OCI-LY1 (cell line): ENCODE data around the gene RNF168.
"Not testable (repeated sequence)": the region's sequence is repeated elsewhere in the genome, so short reads cannot be mapped to it uniquely, and the experiment has no call there.

Source experiments
- H2AFZ ChIP-seq: fragments of 200-600 bp; sonication (generic), shearing (Covaris generic); 2 replicates; pipeline ENCODE4 v1.6.0; 2014; ENCODE audit warnings: antibody characterized with exemption, mild to moderate bottlenecking, low read length
- H3F3A ChIP-seq: fragments of 200-600 bp; sonication (generic), shearing (Covaris generic); 2 replicates; pipeline ENCODE4 v1.6.0; 2014; ENCODE audit warnings: mild to moderate bottlenecking, antibody characterized with exemption, low read length, moderate library complexity; ENCODE audit not compliant: insufficient read depth
- H3K27ac ChIP-seq: fragments of 200-600 bp; sonication (generic); 2 replicates; pipeline ENCODE4 v1.5.1; 2014; ENCODE audit warnings: low read length, mixed run types, mild to moderate bottlenecking, low read depth; ENCODE audit not compliant: poor library complexity, severe bottlenecking
- H3K27me3 ChIP-seq: fragments of 200-600 bp; sonication (generic); 2 replicates; pipeline ENCODE4 v1.6.0; 2014; ENCODE audit warnings: antibody characterized with exemption, mild to moderate bottlenecking, low read length, moderate library complexity; ENCODE audit not compliant: insufficient read depth
- H3K36me3 ChIP-seq: fragments of 200-600 bp; sonication (generic); 2 replicates; pipeline ENCODE4 v1.6.1; 2014; ENCODE audit warnings: mild to moderate bottlenecking, antibody characterized with exemption, low read length, moderate library complexity, mixed read lengths; ENCODE audit not compliant: insufficient read depth
- H3K4me1 ChIP-seq: fragments of 200-600 bp; sonication (generic); 2 replicates; pipeline ENCODE4 v1.5.1; 2014; ENCODE audit warnings: mild to moderate bottlenecking, low read length, moderate library complexity; ENCODE audit not compliant: insufficient read depth, severe bottlenecking
- H3K4me2 ChIP-seq: fragments of 200-600 bp; sonication (generic), shearing (Covaris generic); 2 replicates; pipeline ENCODE4 v1.6.1; 2014; ENCODE audit warnings: low read length
- H3K4me3 ChIP-seq: fragments of 200-600 bp; sonication (generic); 2 replicates; pipeline ENCODE4 v1.5.1; 2014; ENCODE audit warnings: low read length, low read depth, mild to moderate bottlenecking, mixed read lengths; ENCODE audit not compliant: poor library complexity, severe bottlenecking
- H3K79me2 ChIP-seq: fragments of 200-600 bp; shearing (Covaris generic); 2 replicates; pipeline ENCODE4 v1.6.1; 2016; ENCODE audit warnings: mixed run types, low read length, mixed read lengths; ENCODE audit not compliant: insufficient read depth
- H3K9ac ChIP-seq: fragments of 200-600 bp; sonication (generic), shearing (Covaris generic); 2 replicates; pipeline ENCODE4 v1.6.1; 2014; ENCODE audit warnings: mild to moderate bottlenecking, low read length, mixed read lengths
- H3K9me2 ChIP-seq: fragments of 200-600 bp; sonication (generic), shearing (Covaris generic); 2 replicates; pipeline ENCODE4 v1.6.1; 2014; ENCODE audit warnings: low read depth, mild to moderate bottlenecking, low read length, mixed read lengths
- H3K9me3 ChIP-seq: fragments of 200-600 bp; shearing (Covaris generic); 2 replicates; pipeline ENCODE4 v1.6.1; 2014; ENCODE audit warnings: low read length, mixed read lengths
- H4K20me1 ChIP-seq: fragments of 200-600 bp; sonication (generic), shearing (Covaris generic); 2 replicates; pipeline ENCODE4 v1.6.0; 2016; ENCODE audit warnings: mild to moderate bottlenecking, low read length; ENCODE audit not compliant: insufficient read depth
- CTCF ChIP-seq: fragments of 200-600 bp; sonication (generic), shearing (Covaris generic); IDR thresholded peaks from 2 replicates; pipeline ENCODE4 v1.5.1; 2017; ENCODE audit warnings: mild to moderate bottlenecking, antibody characterized with exemption, low read length, moderate library complexity, mixed read lengths
- EZH2 ChIP-seq: fragments of 200-600 bp; sonication (generic), shearing (Covaris generic); IDR thresholded peaks from 2 replicates; pipeline ENCODE4 v1.8.0; 2017; ENCODE audit warnings: borderline replicate concordance, mixed run types, mild to moderate bottlenecking, antibody characterized with exemption, low read length, moderate library complexity, mixed read lengths

The RNF168 gene

GRCh38 chr3:196428041-196428440, 75.5 kb downstream of the RNF168 start:
- Histone ChIP-seq H3K9ac (no peak overlapping the region), H3K27me3 (no peaks in the 10 kb centered on the region), H3K9me2 (no peaks in the 10 kb centered on the region), H3K4me2 (no peak overlapping the region), H2AFZ (no peak overlapping the region), H3F3A (no peaks in the 10 kb centered on the region), H3K27ac (no peak overlapping the region), H3K4me3 (no peak overlapping the region), H3K9me3 (no peaks in the 10 kb centered on the region), H4K20me1 (no peaks in the 10 kb centered on the region), H3K4me1 (peaks cover 25% of the 10 kb centered on the region), H3K36me3 (peaks cover 22% of the 10 kb centered on the region; the same call in 1 of the 2 replicates), H3K79me2 (peaks cover 87% of the 10 kb centered on the region)
- TF ChIP-seq CTCF (no peak), EZH2 (no peak)

DNA sequence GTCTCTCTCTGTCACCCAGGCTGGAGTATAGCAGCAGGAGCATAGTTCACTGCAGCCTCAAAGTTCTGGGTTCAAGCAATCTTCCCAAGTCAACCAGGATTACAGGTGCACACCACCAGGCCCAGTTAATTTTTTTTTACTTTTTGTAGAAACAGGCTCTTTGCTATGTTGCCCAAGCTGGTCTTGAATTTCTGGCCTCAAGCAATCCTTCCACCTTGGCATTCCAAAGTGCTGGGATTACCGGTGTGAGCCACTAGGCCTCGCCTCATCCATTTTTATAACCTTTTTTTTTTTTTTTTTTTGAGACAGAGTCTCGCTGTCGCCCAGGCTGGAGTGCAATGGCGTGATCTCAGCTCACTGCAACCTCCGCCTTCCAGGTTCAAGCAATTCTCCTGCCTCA, 79.1 kb downstream of the RNF168 start:
- H3K27me3 ChIP-seq, H3K9ac ChIP-seq, H3K4me3 ChIP-seq, H3K4me2 ChIP-seq, H3K9me3 ChIP-seq, H2AFZ ChIP-seq, H4K20me1 ChIP-seq, H3K27ac ChIP-seq, H3K9me2 ChIP-seq, H3F3A ChIP-seq: not testable (repeated sequence)
- Histone ChIP-seq H3K36me3 (peaks cover 29% of the 10 kb centered on the region; the same call in 1 of the 2 replicates), H3K79me2 (peaks cover 96% of the 10 kb centered on the region), H3K4me1 (peaks cover 13% of the 10 kb centered on the region)

- Histone ChIP-seq H4K20me1 (no peaks in the 10 kb centered on the region), H3K4me2 (peak overlapping the region; percentile 7; the same call in 1 of the 2 replicates)
These were observed 80.4 kb downstream of the RNF168 start for GRCh38 chr3:196423044-196423781.

DNA sequence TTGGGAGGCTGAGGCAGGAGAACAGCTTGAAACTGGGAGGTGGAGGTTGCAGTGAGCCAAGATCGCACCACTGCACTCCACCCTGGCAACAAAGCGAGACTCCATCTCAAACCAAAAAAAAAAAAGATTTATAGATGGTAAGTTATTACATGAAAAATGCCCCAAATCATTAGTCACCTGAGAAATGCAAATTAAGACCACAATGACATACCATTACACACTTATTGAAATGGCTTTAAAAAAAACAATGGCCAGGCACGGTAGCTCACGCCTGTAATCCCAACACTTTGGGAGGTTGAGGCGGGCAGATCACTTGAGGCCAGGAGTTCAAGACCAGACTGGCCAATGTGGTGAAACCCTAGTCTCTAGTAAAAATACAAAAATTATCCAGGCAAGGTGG, 81.9 kb downstream of the RNF168 start:
- Histone ChIP-seq H3K79me2 (peaks cover 93% of the 10 kb centered on the region), H3K4me1 (peaks cover 13% of the 10 kb centered on the region), H3K36me3 (peaks cover 23% of the 10 kb centered on the region; the same call in 1 of the 2 replicates)
- H3K9me3 ChIP-seq, H3F3A ChIP-seq, H3K9me2 ChIP-seq, H3K27me3 ChIP-seq, H3K4me2 ChIP-seq, H3K9ac ChIP-seq, H4K20me1 ChIP-seq, H2AFZ ChIP-seq, H3K27ac ChIP-seq, H3K4me3 ChIP-seq: not testable (repeated sequence)

More at GRCh38 chr3:196423044-196423781, 80.4 kb downstream of the RNF168 start:
- H2AFZ ChIP-seq, result no peak overlapping the region
- peaks cover 94% of the 10 kb centered on the region for H3K79me2 ChIP-seq
- H3K9me3 ChIP-seq, result peaks cover 8% of the 10 kb centered on the region; the same call in 1 of the 2 replicates
- H3F3A ChIP-seq, result no peaks in the 10 kb centered on the region
- H3K36me3 ChIP-seq, result peaks cover 36% of the 10 kb centered on the region; the same call in 1 of the 2 replicates
- H3K27ac ChIP-seq, result peak overlapping the region; percentile 40
- H3K4me1 ChIP-seq, result peaks cover 13% of the 10 kb centered on the region
- TF ChIP-seq CTCF, result no peak
- no peak for TF ChIP-seq EZH2
- no peak overlapping the region for H3K9ac ChIP-seq
- no peak overlapping the region for H3K4me3 ChIP-seq
- no peaks in the 10 kb centered on the region for H3K9me2 ChIP-seq
- H3K27me3 ChIP-seq, result no peaks in the 10 kb centered on the region
